ENCODE results near the gene IL4R. TPM values are rescaled to one million over a fixed set of nuclear protein-coding genes. Genes with fewer than 3 reads are reported as not detected.

The IL4R gene
- total RNA-seq, 2 donors from 2014 or later, result 30.6 to 31.6 TPM

DNA sequence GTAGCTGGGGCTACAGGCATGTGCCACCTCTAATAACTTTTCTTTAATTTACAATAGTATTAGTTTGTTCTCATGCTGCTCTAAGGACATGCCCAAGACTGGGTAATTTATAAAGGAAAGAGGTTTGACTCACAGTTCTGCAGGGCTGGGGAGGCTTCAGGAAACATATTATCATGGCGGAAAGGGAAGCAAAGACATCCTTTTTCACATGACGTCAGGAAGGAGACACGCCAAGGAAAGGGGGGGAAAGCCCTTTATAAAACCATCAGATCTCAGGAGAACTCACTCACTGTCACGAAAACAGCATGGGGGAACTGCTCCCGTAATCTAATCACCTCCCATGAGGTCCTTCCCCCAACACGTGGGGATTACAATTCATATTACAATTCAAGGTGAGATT is 18.3 kb downstream of the IL4R start:
- Mint-ChIP-seq H3K4me1 (peaks cover 34% of the 10 kb centered on the region), H3K9me3 (peaks cover 3% of the 10 kb centered on the region), H3K27me3 (ENCODE audit: insufficient read depth) (no peaks in the 10 kb centered on the region), H3K4me3 (no peak overlapping the region), H3K27ac (no peak overlapping the region), H3K36me3 (ENCODE audit: low read depth) (peaks cover 30% of the 10 kb centered on the region)
- H3K4me1 ChIP-seq (ENCODE audit: control insufficient read depth, insufficient read depth, low read length), result peaks cover 3% of the 10 kb centered on the region
- peak; percentile 41 for DNase-seq
- H3K36me3 ChIP-seq (ENCODE audit: control insufficient read depth, insufficient read depth, low read length), result no peaks in the 10 kb centered on the region
- H3K27me3 ChIP-seq (ENCODE audit: control insufficient read depth, insufficient read depth, low read length, poor library complexity, severe bottlenecking), result no peaks in the 10 kb centered on the region
- TF ChIP-seq, protein P1, sequence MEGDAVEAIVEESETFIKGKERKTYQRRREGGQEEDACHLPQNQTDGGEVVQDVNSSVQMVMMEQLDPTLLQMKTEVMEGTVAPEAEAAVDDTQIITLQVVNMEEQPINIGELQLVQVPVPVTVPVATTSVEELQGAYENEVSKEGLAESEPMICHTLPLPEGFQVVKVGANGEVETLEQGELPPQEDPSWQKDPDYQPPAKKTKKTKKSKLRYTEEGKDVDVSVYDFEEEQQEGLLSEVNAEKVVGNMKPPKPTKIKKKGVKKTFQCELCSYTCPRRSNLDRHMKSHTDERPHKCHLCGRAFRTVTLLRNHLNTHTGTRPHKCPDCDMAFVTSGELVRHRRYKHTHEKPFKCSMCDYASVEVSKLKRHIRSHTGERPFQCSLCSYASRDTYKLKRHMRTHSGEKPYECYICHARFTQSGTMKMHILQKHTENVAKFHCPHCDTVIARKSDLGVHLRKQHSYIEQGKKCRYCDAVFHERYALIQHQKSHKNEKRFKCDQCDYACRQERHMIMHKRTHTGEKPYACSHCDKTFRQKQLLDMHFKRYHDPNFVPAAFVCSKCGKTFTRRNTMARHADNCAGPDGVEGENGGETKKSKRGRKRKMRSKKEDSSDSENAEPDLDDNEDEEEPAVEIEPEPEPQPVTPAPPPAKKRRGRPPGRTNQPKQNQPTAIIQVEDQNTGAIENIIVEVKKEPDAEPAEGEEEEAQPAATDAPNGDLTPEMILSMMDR (conservative IDR thresholded peaks at IDR 0.05), result no peak
- no peak overlapping the region for H3K9ac ChIP-seq (ENCODE audit: extremely low read depth, low read length, poor library complexity, severe bottlenecking)
- WGBS, 2 experiments (ENCODE audit: insufficient coverage in 1 of 2, insufficient read length in 1 of 2), result 82 to 88% methylated on average over 2 to 6 of the region's 6 CpGs
- no peak overlapping the region for H3K4me3 ChIP-seq (ENCODE audit: low read length)
- H3K9me3 ChIP-seq (ENCODE audit: control insufficient read depth, low read length), result peaks cover 5% of the 10 kb centered on the region
- no peak overlapping the region for H3K27ac ChIP-seq (ENCODE audit: low read depth, low read length)

DNA sequence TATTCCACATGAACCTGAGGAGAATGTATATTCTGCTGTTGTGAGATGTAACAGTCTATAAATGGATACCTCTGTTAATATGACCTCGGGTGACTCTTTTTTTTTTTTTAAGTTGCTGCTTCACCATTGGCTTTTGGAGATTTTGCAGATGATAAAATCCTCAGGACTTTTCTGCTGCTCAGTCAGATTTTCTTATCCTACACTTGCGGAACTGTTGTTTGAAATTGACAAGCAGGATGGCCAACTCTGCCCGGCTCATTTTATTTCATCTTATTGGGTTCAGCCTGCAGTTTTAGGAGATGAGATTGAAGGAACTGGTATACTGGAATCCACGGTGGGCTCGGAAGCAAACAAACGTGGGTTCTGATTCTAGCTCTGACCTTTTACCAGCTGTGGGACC is 19.3 kb downstream of the IL4R start:
- TF ChIP-seq, protein P1 (conservative IDR thresholded peaks at IDR 0.05), result no peak
- Histone ChIP-seq H3K4me1 (ENCODE audit: control insufficient read depth, insufficient read depth, low read length) (no peaks in the 10 kb centered on the region), H3K27me3 (ENCODE audit: control insufficient read depth, insufficient read depth, low read length, poor library complexity, severe bottlenecking) (no peaks in the 10 kb centered on the region), H3K9me3 (ENCODE audit: control insufficient read depth, low read length) (peaks cover 8% of the 10 kb centered on the region), H3K36me3 (ENCODE audit: control insufficient read depth, insufficient read depth, low read length) (no peaks in the 10 kb centered on the region), H3K27ac (ENCODE audit: low read depth, low read length) (no peak overlapping the region), H3K4me3 (ENCODE audit: low read length) (no peak overlapping the region), H3K9ac (ENCODE audit: extremely low read depth, low read length, poor library complexity, severe bottlenecking) (no peak overlapping the region)
- H3K36me3 Mint-ChIP-seq (ENCODE audit: low read depth), result peaks cover 33% of the 10 kb centered on the region
- peaks cover 29% of the 10 kb centered on the region for H3K4me1 Mint-ChIP-seq
- 91 to 93% methylated on average over 5 to 6 of the region's 6 CpGs for WGBS, 2 experiments (ENCODE audit: insufficient coverage in 1 of 2, insufficient read length in 1 of 2)
- H3K27me3 Mint-ChIP-seq (ENCODE audit: insufficient read depth), result no peaks in the 10 kb centered on the region
- peaks cover 6% of the 10 kb centered on the region for H3K9me3 Mint-ChIP-seq
- no peak for DNase-seq
- no peak overlapping the region for H3K27ac Mint-ChIP-seq
- no peak overlapping the region for H3K4me3 Mint-ChIP-seq

DNA sequence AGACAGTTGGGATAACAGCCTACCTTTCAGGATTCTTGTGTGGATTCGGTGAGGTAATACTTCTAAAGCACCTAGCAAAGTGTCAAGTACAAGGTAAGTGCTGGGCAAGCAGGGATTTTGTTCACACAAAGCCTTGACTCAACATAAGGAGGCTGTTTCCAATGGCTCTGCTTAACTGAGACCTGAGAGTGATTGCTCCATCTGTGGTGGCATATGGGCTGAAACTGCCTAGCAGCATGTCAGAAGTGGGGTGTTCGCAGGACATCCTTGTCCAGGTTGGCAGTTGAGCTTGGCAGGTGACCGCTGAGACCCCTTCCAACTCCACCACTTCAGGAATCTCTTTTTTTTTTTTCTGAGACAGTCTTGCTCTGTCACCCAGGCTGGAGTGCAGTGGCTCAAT is 19.8 kb downstream of the IL4R start:
- Histone ChIP-seq H3K9ac (ENCODE audit: extremely low read depth, low read length, poor library complexity, severe bottlenecking) (no peak overlapping the region), H3K27me3 (ENCODE audit: control insufficient read depth, insufficient read depth, low read length, poor library complexity, severe bottlenecking) (no peaks in the 10 kb centered on the region), H3K27ac (ENCODE audit: low read depth, low read length) (no peak overlapping the region), H3K4me3 (ENCODE audit: low read length) (no peak overlapping the region), H3K4me1 (ENCODE audit: control insufficient read depth, insufficient read depth, low read length) (no peaks in the 10 kb centered on the region), H3K9me3 (ENCODE audit: control insufficient read depth, low read length) (peaks cover 12% of the 10 kb centered on the region), H3K36me3 (ENCODE audit: control insufficient read depth, insufficient read depth, low read length) (no peaks in the 10 kb centered on the region)
- H3K27ac Mint-ChIP-seq, result no peak overlapping the region
- H3K36me3 Mint-ChIP-seq (ENCODE audit: low read depth), result peaks cover 37% of the 10 kb centered on the region
- H3K27me3 Mint-ChIP-seq (ENCODE audit: insufficient read depth), result no peaks in the 10 kb centered on the region
- 89 to 93% methylated on average over 3 of the region's 3 CpGs for WGBS, 2 experiments (ENCODE audit: insufficient coverage in 1 of 2, insufficient read length in 1 of 2)
- peaks cover 10% of the 10 kb centered on the region for H3K9me3 Mint-ChIP-seq
- no peak overlapping the region for H3K4me3 Mint-ChIP-seq
- TF ChIP-seq, protein P1 (conservative IDR thresholded peaks at IDR 0.05), result no peak
- no peak for DNase-seq
- H3K4me1 Mint-ChIP-seq, result peaks cover 29% of the 10 kb centered on the region

All from endodermal cell (in vitro differentiated cells).